ENCODE data around the gene MAPRE2.
"Not testable (repeated sequence)": the region's sequence is repeated elsewhere in the genome, so short reads cannot be mapped to it uniquely, and the experiment has no call there.

The MAPRE2 gene

DNA sequence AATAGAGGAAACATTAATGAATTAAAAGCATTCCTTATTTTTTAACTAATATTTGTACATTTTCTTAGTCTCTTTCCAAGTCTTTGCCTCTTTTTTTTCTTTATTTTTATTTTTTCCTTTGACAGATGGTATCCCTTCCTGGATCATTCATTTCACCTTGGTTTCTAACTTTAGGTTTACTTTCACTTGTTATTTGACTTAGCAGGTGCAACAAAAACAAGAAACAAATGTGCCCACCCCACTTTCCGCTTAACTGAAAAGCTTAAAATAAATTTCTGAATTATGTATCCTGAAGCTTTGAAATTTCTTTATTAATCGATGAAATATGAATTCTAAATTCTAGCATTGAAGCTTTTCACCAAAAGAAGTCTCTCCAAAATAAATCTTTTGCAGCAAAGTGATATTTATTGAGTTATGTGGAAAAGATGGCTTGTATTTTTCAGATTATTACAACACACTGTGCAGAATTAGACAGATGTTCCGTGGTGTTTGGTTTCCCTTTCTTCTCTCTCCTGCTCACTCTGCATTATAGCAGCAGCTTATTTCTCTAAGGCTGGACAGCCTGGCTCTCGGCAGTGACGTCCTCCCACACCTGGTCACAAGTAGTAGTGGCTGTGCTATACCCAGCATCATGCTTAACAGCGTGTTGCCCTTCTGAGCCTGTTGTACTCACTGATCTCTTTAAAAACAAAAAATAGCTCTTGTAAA lies 100.5 kb downstream of the MAPRE2 start:
- Histone ChIP-seq H3K36me3 (peaks cover 15% of the 10 kb centered on the region), H3K4me3 (ENCODE audit: low read depth in 1 of 2, low read length in 1 of 2) (no peak overlapping the region), H3K27me3 (no peaks in the 10 kb centered on the region), H3K9me3 (no peaks in the 10 kb centered on the region), H3K27ac (no peak overlapping the region), H3K4me1 (ENCODE audit: control insufficient read depth in 1 of 2, insufficient read depth in 1 of 2, low read depth in 1 of 2, low read length in 1 of 2) (no peaks in the 10 kb centered on the region)
- TF ChIP-seq, protein P1, sequence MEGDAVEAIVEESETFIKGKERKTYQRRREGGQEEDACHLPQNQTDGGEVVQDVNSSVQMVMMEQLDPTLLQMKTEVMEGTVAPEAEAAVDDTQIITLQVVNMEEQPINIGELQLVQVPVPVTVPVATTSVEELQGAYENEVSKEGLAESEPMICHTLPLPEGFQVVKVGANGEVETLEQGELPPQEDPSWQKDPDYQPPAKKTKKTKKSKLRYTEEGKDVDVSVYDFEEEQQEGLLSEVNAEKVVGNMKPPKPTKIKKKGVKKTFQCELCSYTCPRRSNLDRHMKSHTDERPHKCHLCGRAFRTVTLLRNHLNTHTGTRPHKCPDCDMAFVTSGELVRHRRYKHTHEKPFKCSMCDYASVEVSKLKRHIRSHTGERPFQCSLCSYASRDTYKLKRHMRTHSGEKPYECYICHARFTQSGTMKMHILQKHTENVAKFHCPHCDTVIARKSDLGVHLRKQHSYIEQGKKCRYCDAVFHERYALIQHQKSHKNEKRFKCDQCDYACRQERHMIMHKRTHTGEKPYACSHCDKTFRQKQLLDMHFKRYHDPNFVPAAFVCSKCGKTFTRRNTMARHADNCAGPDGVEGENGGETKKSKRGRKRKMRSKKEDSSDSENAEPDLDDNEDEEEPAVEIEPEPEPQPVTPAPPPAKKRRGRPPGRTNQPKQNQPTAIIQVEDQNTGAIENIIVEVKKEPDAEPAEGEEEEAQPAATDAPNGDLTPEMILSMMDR (IDR thresholded peaks at IDR 0.05) = no peak

DNA sequence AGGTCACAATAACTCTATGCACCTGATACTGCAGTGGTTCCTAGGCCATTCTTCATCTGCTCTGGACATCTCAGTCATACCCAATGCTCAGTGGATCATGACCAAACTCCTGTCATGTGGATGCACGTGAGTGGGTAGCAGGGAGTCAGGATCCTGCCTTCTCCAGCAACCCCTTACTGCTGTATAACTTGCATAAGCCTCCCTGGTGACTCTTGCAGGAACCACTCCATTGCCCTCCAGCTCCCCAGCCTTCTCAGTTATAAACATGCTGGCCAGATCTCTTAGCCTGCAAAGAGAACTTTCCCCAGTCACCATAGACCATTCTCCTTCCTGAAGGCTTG lies 101.0 kb downstream of the MAPRE2 start:
- no peaks in the 10 kb centered on the region for H3K4me1 ChIP-seq (ENCODE audit: control insufficient read depth in 1 of 2, insufficient read depth in 1 of 2, low read depth in 1 of 2, low read length in 1 of 2)
- H3K9me3 ChIP-seq = no peaks in the 10 kb centered on the region
- TF ChIP-seq, protein P1 (IDR thresholded peaks at IDR 0.05) = no peak
- H3K27me3 ChIP-seq = no peaks in the 10 kb centered on the region
- no peak overlapping the region for H3K27ac ChIP-seq
- no peak overlapping the region for H3K4me3 ChIP-seq (ENCODE audit: low read depth in 1 of 2, low read length in 1 of 2)
- H3K36me3 ChIP-seq = peaks cover 14% of the 10 kb centered on the region

DNA sequence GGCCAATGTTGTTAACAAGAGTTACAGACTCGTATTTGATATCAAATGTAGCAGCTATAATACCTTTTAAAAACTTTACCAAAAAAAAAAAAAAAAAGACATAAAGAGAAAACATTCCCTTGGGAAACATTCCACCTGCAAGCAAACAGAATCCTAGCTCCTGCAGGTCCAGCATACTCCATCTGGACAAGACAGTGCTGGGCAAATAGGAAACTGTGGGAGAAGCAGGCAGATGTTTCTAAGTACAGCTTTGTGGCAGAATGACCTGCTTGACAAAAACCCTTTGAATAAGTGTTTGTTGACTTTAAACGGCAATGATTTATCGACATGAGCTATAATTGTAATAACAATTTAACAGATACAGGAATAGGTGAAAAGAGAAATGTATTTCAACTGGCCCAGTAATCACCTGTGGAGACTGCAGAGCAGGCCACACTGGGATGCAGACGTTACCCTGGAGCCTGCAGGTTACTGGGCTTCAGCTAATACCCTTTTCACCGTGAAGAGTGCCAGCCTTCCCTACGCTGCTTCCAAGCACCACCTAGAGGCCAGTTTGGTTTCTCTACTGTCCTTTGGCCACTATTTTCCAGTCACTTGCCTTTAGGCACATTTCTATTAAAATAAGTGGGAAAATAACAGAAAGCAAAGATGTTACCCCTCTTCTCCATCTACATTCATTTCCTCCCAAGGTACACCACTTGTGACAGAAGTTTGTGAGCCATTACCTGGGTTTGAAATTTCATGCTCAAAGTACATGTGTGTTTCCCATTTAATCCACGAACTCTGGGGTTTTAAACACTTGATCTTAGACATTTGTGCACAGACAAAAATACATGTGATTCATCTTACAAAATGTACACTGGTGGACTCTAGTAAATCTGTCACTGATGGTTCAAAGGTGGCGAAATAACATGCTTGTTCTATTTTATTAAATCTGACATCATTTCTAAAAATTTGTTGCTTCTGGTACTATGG lies 102.7 kb downstream of the MAPRE2 start:
- Histone ChIP-seq H3K9me3 (no peaks in the 10 kb centered on the region), H3K27ac (no peak overlapping the region), H3K4me3 (ENCODE audit: low read depth in 1 of 2, low read length in 1 of 2) (no peak overlapping the region), H3K27me3 (no peaks in the 10 kb centered on the region), H3K4me1 (ENCODE audit: control insufficient read depth in 1 of 2, insufficient read depth in 1 of 2, low read depth in 1 of 2, low read length in 1 of 2) (no peaks in the 10 kb centered on the region), H3K36me3 (peaks cover 7% of the 10 kb centered on the region)
- TF ChIP-seq, protein P1 (IDR thresholded peaks at IDR 0.05) = no peak

DNA sequence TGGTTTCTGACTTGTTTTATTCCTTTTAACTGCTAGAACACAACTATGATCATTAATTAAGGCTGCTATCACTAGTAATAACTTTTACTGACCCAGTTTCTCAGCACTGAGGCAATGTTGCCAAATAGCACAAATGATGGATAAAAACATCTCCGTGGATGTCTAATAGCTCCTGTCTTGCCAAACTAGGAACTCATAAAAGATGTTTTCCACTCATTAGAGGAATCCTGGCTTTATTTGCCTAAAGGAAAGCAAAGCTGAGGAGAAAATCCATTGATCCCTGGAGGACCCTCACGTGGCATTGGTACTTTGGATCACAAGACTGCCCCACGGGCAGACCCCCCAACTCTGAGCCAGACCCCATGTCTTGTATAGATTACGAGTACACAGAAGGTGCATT lies 103.5 kb downstream of the MAPRE2 start:
- TF ChIP-seq, protein P1 (IDR thresholded peaks at IDR 0.05) = no peak
- no peak overlapping the region for H3K27ac ChIP-seq

DNA sequence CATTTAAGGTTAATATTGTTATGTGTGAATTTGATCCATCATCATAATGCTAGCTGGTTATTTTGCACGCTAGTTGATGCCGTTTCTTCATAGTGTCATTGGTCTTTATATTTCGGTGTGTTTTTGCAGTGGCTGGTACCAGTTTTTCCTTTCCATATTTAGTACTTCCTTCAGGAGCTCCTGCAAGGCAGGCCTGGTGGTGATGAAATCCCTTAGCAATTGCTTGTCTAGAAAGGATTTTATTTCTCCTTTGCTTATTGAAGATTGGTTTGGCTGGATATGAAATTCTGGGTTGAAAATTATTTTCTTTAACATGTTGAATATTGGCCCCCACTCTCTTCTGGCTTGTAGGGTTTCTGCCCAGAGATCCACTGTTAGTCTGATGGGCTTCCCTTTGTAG lies 109.0 kb downstream of the MAPRE2 start:
- not testable (repeated sequence) for H3K27me3 ChIP-seq; H3K36me3 ChIP-seq; H3K27ac ChIP-seq; H3K9me3 ChIP-seq; H3K4me3 ChIP-seq (ENCODE audit: low read depth in 1 of 2, low read length in 1 of 2)
- H3K4me1 ChIP-seq (ENCODE audit: control insufficient read depth in 1 of 2, insufficient read depth in 1 of 2, low read depth in 1 of 2, low read length in 1 of 2) = peaks cover 17 to 22% of the 10 kb centered on the region in 2 experiments

More for the DNA sequence above, 103.5 kb downstream of the MAPRE2 start:
- H3K9me3 ChIP-seq = no peaks in the 10 kb centered on the region
- H3K4me1 ChIP-seq (ENCODE audit: control insufficient read depth in 1 of 2, insufficient read depth in 1 of 2, low read depth in 1 of 2, low read length in 1 of 2) = no peaks in the 10 kb centered on the region
- no peak overlapping the region for H3K4me3 ChIP-seq (ENCODE audit: low read depth in 1 of 2, low read length in 1 of 2)
- H3K27me3 ChIP-seq = no peaks in the 10 kb centered on the region
- peaks cover 7% of the 10 kb centered on the region for H3K36me3 ChIP-seq
